ENCODE measurements around the gene AASS. TPM values are rescaled to one million over a fixed set of nuclear protein-coding genes. Genes with fewer than 3 reads are reported as not detected.
"Not testable (repeated sequence)": the region's sequence is repeated elsewhere in the genome, so short reads cannot be mapped to it uniquely, and the experiment has no call there.

Gene AASS
- total RNA-seq, 1 donor from 2014 or later, result 0.47 TPM

DNA sequence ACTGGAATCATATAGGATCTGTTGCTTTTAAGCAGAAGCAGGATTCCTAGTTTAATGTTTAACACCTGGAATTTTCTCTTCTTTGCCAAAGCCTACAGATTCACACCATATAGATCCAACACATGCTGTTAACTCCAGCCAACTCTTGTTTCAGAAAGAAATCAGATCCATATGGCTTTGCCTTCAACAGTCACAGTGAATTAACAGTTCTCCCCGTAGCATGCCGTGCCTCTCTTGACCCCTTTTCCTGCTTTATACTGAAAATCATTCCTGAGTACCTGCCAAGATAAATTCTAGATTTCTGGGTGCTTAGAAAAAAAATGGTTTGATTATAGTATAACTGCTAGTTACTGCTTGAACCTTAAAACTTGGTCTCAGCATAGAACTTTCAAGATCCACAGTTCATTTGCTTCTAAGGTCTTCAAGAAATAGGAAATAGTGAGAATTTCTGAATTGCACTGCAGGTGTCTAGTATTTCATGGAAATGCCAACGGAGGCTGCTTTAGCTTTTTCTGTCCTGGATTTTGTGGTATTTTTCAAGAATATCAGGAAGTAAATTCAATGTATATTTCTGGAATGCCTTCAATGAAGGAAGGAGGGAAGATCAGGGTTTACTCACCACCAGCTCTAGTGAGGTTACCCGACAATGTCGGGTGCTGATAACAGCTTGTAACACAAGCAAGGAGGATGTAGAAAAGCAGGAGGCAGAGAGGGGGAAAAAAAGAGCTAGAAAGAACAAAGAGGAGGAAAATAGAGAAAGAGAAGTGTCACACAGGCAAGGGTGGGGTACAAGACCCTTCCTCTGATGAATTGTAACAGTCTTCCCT, 6.6 kb downstream of the AASS start:
- Mint-ChIP-seq H3K27ac (no peak overlapping the region), H3K4me3 (no peak overlapping the region), H3K36me3 (ENCODE audit: low read depth) (no peaks in the 10 kb centered on the region), H3K9me3 (no peaks in the 10 kb centered on the region), H3K4me1 (peaks cover 2% of the 10 kb centered on the region), H3K27me3 (peaks cover 21% of the 10 kb centered on the region)
- intact Hi-C loops (cut with micrococcal nuclease), result no loop called here
- no peak for DNase-seq

- H3K36me3 Mint-ChIP-seq (ENCODE audit: low read depth), result no peaks in the 10 kb centered on the region
- H3K4me1 Mint-ChIP-seq, result peaks cover 2% of the 10 kb centered on the region
- intact Hi-C loops (cut with micrococcal nuclease), result no loop called here
- H3K27ac Mint-ChIP-seq, result no peak overlapping the region
- no peak for DNase-seq
- H3K27me3 Mint-ChIP-seq, result peaks cover 17% of the 10 kb centered on the region
- H3K4me3 Mint-ChIP-seq, result no peak overlapping the region
- H3K9me3 Mint-ChIP-seq, result no peaks in the 10 kb centered on the region
These were observed 7.3 kb downstream of the AASS start for GRCh38 chr7:122136639-122137245.

DNA sequence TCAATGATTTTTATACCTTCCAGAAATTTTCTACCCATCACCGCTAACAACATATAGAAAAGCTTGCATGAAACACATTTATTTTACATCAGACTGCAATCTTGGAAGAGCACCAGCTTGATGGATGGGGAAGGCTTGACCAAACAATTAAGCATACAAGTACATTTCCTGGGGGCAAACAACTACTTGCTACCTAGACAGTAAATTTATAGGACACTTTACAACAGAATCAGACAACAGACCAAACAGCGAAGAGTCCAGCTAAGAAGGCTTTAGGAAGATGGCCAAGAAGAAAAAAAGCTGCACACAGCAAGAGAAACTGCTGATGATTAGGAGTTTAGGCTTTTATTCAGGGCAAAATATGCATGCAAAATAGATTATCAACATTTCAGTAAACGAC, 8.0 kb downstream of the AASS start:
- Mint-ChIP-seq H3K36me3 (ENCODE audit: low read depth) (no peaks in the 10 kb centered on the region), H3K4me3 (no peak overlapping the region), H3K27me3 (peaks cover 11% of the 10 kb centered on the region), H3K9me3 (no peaks in the 10 kb centered on the region), H3K27ac (no peak overlapping the region), H3K4me1 (peaks cover 2% of the 10 kb centered on the region)
- intact Hi-C loops (cut with micrococcal nuclease), result no loop called here
- DNase-seq, result no peak

DNA sequence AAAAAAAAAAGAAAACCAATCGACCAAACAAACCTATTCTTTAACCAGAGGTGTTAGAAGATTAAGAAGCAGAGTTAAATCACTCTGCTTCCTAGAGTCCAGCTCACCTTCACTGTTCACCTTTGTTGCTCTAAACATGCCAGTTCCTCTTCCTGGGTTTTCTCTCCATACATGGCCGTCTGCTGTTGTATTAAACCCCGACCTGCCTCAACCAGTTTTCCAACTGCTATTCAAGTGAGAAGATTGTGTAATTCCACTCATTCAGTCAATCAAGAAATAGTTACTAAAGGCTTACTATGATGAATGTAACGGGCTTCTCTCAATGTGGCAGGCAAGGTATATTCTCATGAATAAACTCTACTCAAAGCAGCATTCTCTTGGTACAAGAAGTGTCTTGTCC, 8.8 kb downstream of the AASS start:
- Mint-ChIP-seq H3K27me3 (peaks cover 11% of the 10 kb centered on the region), H3K9me3 (no peaks in the 10 kb centered on the region), H3K27ac (no peak overlapping the region), H3K4me3 (no peak overlapping the region), H3K4me1 (peaks cover 2% of the 10 kb centered on the region), H3K36me3 (ENCODE audit: low read depth) (no peaks in the 10 kb centered on the region)
- intact Hi-C loops (cut with micrococcal nuclease), result no loop called here
- no peak for DNase-seq

DNA sequence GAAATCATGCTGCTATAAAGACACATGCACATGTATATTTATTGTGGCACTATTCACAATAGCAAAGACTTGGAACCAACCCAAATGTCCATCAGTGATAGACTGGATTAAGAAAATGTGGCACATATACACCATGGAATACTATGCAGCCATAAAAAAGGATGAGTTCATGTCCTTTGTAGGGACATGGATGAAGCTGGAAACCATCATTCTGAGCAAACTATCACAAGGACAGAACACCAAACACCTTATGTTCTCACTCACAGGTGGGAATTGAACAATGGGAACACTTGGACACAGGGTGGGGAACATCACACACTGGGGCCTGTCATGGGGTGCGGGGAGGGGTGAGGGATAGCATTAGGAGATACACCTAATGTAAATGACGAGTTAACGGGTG, 9.3 kb downstream of the AASS start:
- H3K4me1 Mint-ChIP-seq; H3K27ac Mint-ChIP-seq; H3K4me3 Mint-ChIP-seq; DNase-seq; intact Hi-C loops (cut with micrococcal nuclease); H3K9me3 Mint-ChIP-seq; H3K36me3 Mint-ChIP-seq (ENCODE audit: low read depth): not testable (repeated sequence)
- H3K27me3 Mint-ChIP-seq, result peaks cover 11% of the 10 kb centered on the region

DNA sequence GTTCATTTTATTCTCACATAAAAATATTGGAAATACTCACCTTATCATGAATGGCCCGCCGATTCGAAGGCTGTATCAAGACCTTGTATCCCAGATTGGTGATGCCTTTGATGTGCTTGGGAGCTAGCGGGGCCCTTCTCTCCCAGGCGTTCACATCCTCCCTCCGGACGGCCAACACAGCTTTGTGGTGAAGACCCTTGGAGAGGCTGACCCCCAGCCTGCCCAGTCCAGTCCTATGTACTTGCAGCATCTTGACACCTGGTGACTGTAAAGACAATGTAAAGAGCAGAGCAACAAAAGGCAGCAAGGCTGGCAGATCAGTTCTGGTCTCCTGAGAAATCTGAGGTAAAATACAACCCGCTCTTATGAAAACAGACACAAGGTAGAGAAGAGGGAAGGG, 10.6 kb downstream of the AASS start:
- Mint-ChIP-seq H3K9me3 (no peaks in the 10 kb centered on the region), H3K27me3 (peaks cover 10% of the 10 kb centered on the region)
- DNase-seq, result no peak

DNA sequence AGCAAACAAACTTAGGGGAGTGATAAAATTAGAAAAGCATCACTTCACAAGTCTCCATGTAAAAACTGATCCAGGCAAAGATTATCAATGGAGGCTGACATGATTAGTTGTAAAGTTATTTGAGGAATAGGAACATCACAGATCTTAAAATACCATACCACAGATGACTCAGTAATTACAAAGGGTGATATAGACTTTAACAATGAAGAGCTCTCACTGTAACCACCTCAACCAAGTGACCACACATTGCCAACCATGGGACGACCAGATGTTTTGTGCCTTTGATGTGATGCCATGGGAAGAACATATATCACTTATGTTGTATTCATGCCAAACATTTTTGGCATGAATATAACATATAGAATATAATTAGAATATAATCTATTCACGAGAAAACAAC, 11.7 kb downstream of the AASS start:
- Mint-ChIP-seq H3K4me1 (peaks cover 2% of the 10 kb centered on the region), H3K27ac (no peak overlapping the region), H3K27me3 (peaks cover 3% of the 10 kb centered on the region), H3K9me3 (no peaks in the 10 kb centered on the region), H3K4me3 (no peak overlapping the region), H3K36me3 (ENCODE audit: low read depth) (no peaks in the 10 kb centered on the region)
- intact Hi-C loops (cut with micrococcal nuclease), result no loop called here
- no peak for DNase-seq

More for the DNA sequence above, 10.6 kb downstream of the AASS start:
- no peaks in the 10 kb centered on the region for H3K36me3 Mint-ChIP-seq (ENCODE audit: low read depth)
- H3K4me3 Mint-ChIP-seq, result no peak overlapping the region
- intact Hi-C loops (cut with micrococcal nuclease), result no loop called here
- H3K27ac Mint-ChIP-seq, result no peak overlapping the region
- H3K4me1 Mint-ChIP-seq, result peaks cover 2% of the 10 kb centered on the region

GRCh38 chr7:122123746-122124145, 20.3 kb downstream of the AASS start:
- Mint-ChIP-seq H3K27me3 (no peaks in the 10 kb centered on the region), H3K27ac (no peak overlapping the region), H3K4me1 (no peaks in the 10 kb centered on the region), H3K36me3 (ENCODE audit: low read depth) (no peaks in the 10 kb centered on the region), H3K4me3 (no peak overlapping the region), H3K9me3 (no peaks in the 10 kb centered on the region)
- DNase-seq, result no peak
- intact Hi-C loops (cut with micrococcal nuclease), result no loop called here

- Mint-ChIP-seq H3K9me3 (no peaks in the 10 kb centered on the region), H3K4me3 (no peak overlapping the region), H3K27me3 (no peaks in the 10 kb centered on the region), H3K4me1 (no peaks in the 10 kb centered on the region), H3K36me3 (ENCODE audit: low read depth) (no peaks in the 10 kb centered on the region), H3K27ac (no peak overlapping the region)
- intact Hi-C loops (cut with micrococcal nuclease), result no loop called here
- no peak for DNase-seq
These were observed 25.3 kb downstream of the AASS start for GRCh38 chr7:122118757-122119156.

GRCh38 chr7:122103064-122103463, 41.0 kb downstream of the AASS start:
- Mint-ChIP-seq H3K36me3 (ENCODE audit: low read depth) (no peaks in the 10 kb centered on the region), H3K4me1 (no peaks in the 10 kb centered on the region), H3K4me3 (no peak overlapping the region), H3K9me3 (peaks cover 11% of the 10 kb centered on the region), H3K27me3 (no peaks in the 10 kb centered on the region), H3K27ac (no peak overlapping the region)
- intact Hi-C loops (cut with micrococcal nuclease), result no loop called here
- DNase-seq, result no peak

- Mint-ChIP-seq H3K36me3 (ENCODE audit: low read depth) (no peaks in the 10 kb centered on the region), H3K4me3 (no peak overlapping the region), H3K4me1 (no peaks in the 10 kb centered on the region), H3K27ac (no peak overlapping the region), H3K27me3 (no peaks in the 10 kb centered on the region), H3K9me3 (no peaks in the 10 kb centered on the region)
- intact Hi-C loops (cut with micrococcal nuclease), result no loop called here
- no peak for DNase-seq
These were observed 44.0 kb downstream of the AASS start for GRCh38 chr7:122100021-122100420.

DNA sequence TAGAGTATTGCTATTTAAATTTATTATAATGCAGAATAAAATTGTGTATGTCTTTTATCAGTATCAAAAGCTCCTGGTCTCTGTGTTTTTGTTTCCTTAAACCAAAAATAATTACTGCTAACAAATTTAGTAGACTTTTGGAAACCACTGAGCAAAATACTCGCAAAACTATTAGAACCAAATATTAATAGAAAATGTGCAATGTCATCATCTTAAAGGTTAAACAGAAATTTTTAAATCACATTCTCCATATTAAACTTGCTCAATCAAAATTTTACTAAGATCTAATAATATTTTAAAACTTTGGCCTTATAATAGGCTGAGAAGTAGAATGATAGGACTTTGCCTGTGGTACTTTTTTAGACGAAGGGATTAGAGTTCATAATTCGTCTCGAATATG, 48.4 kb downstream of the AASS start:
- no peaks in the 10 kb centered on the region for H3K9me3 Mint-ChIP-seq
- no peaks in the 10 kb centered on the region for H3K27me3 Mint-ChIP-seq
- no peaks in the 10 kb centered on the region for H3K4me1 Mint-ChIP-seq
- no peak overlapping the region for H3K4me3 Mint-ChIP-seq
- H3K36me3 Mint-ChIP-seq (ENCODE audit: low read depth), result no peaks in the 10 kb centered on the region
- no peak overlapping the region for H3K27ac Mint-ChIP-seq
- no peak for DNase-seq
- intact Hi-C loops (cut with micrococcal nuclease), result no loop called here

DNA sequence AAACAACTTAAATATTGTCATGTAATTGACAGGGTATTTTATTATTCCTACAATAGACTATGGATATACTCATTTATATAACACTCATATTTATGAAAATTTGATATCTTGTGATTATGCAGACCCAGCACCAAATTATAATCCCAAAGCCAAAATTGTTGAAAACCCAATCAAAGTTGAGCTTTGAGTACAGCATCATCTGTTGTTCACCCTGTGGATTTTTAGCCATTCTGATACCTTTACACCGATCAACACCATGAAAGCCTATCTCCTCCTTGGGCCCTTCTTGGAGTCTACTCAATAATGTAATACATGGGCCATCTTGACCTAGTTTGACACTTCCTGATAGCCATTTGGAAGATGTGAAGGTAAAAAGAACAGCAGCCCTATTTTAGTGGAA, 49.5 kb downstream of the AASS start:
- no peak overlapping the region for H3K27ac Mint-ChIP-seq
- peak; percentile 10 for DNase-seq
- intact Hi-C loops (cut with micrococcal nuclease), result no loop called here
- H3K9me3 Mint-ChIP-seq, result no peaks in the 10 kb centered on the region
- no peaks in the 10 kb centered on the region for H3K27me3 Mint-ChIP-seq
- H3K36me3 Mint-ChIP-seq (ENCODE audit: low read depth), result no peaks in the 10 kb centered on the region
- no peaks in the 10 kb centered on the region for H3K4me1 Mint-ChIP-seq
- no peak overlapping the region for H3K4me3 Mint-ChIP-seq

GRCh38 chr7:122092964-122093797, 50.9 kb downstream of the AASS start:
- intact Hi-C loops (cut with micrococcal nuclease), result loop anchor here (1.0 kb wide), 1 partner anchor 437 kb away; no protein-coding TSS in a partner anchor
- Mint-ChIP-seq H3K27ac (no peak overlapping the region), H3K9me3 (no peaks in the 10 kb centered on the region), H3K36me3 (ENCODE audit: low read depth) (no peaks in the 10 kb centered on the region), H3K4me3 (no peak overlapping the region), H3K27me3 (no peaks in the 10 kb centered on the region), H3K4me1 (no peaks in the 10 kb centered on the region)
- peak; percentile 87 for DNase-seq
